Activated CD4-positive, alpha-beta memory T cell treated with anti-CD3 and anti-CD28 coated beads for 36 hours (primary cell): ENCODE results near the gene PIGA. TPM values are rescaled to one million over a fixed set of nuclear protein-coding genes. Genes with fewer than 3 reads are reported as not detected.

Experiments
- CTCF ChIA-PET: fragments of 350-600 bp; sonication (Branson Sonifier 250); formaldehyde crosslinking; loops from one replicate; lab custom pipeline; 2021; ENCODE audit warnings: antibody characterized with exemption, inconsistent platforms; lab: Charles Lee
- POLR2A ChIA-PET: fragments of 350-600 bp; sonication (Branson Sonifier 250); formaldehyde crosslinking; loops from one replicate; lab custom pipeline; 2021; ENCODE audit warnings: antibody characterized with exemption; lab: Charles Lee
- DNase-seq: peaks from one replicate; pipeline ENCODE4 v3.0.0-alpha.2; 2020
- H3K27ac Mint-ChIP-seq: one replicate; pipeline ENCODE4 v1.8.0; 2021; ENCODE audit warnings: mixed read lengths
- H3K27me3 Mint-ChIP-seq: one replicate; pipeline ENCODE4 v1.8.0; 2021; ENCODE audit warnings: mixed read lengths
- H3K36me3 Mint-ChIP-seq: one replicate; pipeline ENCODE4 v1.8.0; 2021; ENCODE audit warnings: mixed read lengths
- H3K4me1 Mint-ChIP-seq: one replicate; pipeline ENCODE4 v1.8.0; 2021; ENCODE audit warnings: low read depth, mixed read lengths
- H3K4me3 Mint-ChIP-seq: one replicate; pipeline ENCODE4 v1.8.0; 2021; ENCODE audit warnings: mild to moderate bottlenecking, mixed read lengths
- H3K9me3 Mint-ChIP-seq: one replicate; pipeline ENCODE4 v1.8.0; 2021; ENCODE audit warnings: mixed read lengths
- intact Hi-C: fragments of 100-400 bp; cut with micrococcal nuclease; formaldehyde crosslinking; loops from one replicate; pipeline ENCODE4 v1.15.1; 2023
- total RNA-seq, 2 experiments: library from RNA; stranded (reverse); gene quantifications; one replicate each; pipeline ENCODE4 v1.2.3, GENCODE V29; 2021

PIGA gene
- 10 to 100 TPM; 31.1 to 36.7 TPM for total RNA-seq

- peaks cover 2% of the 10 kb centered on the region for H3K27me3 Mint-ChIP-seq
- no peaks in the 10 kb centered on the region for H3K9me3 Mint-ChIP-seq
- H3K36me3 Mint-ChIP-seq = peaks cover 4% of the 10 kb centered on the region
- POLR2A ChIA-PET = no interaction called here
- H3K4me3 Mint-ChIP-seq = peak within 1 kb of the TSS; percentile 90
- peak; percentile 94 for DNase-seq
- peak within 1 kb of the TSS; percentile 88 for H3K27ac Mint-ChIP-seq
- CTCF ChIA-PET = interaction anchor here (0.6 to 1.0 kb wide), 2 partner anchors 14 to 163 kb away, joined by 4 to 5 read pairs; no protein-coding TSS in a partner anchor
- H3K4me1 Mint-ChIP-seq = peaks cover 13% of the 10 kb centered on the region
- intact Hi-C loops = loop anchor here (1.0 to 10.0 kb wide), 10 partner anchors 35 to 1683 kb away; partner anchors contain the start of genes AP1S2, CA5B, CTPS2 and FANCB
Measured at GRCh38 chrX:15335135-15336022, at the start of gene PIGA. TSS of gene PIGA (minus strand) at chrX:15335523. CDS start at chrX:15331930, 3,593 bp downstream.

GRCh38 chrX:15384304-15384703 is 49.0 kb upstream of the PIGA start, which contains the start of gene VEGFD:
TSS of gene VEGFD (minus strand) at chrX:15384413. CDS start at chrX:15383946, 467 bp downstream.
- CTCF ChIA-PET = no interaction called here
- intact Hi-C loops = no loop called here
- no peaks in the 10 kb centered on the region for H3K36me3 Mint-ChIP-seq
- no peaks in the 10 kb centered on the region for H3K9me3 Mint-ChIP-seq
- H3K27ac Mint-ChIP-seq = no peak within 1 kb of the TSS
- no peak for DNase-seq
- POLR2A ChIA-PET = no interaction called here
- no peak within 1 kb of the TSS for H3K4me3 Mint-ChIP-seq
- no peaks in the 10 kb centered on the region for H3K4me1 Mint-ChIP-seq
- no peaks in the 10 kb centered on the region for H3K27me3 Mint-ChIP-seq

- no peaks in the 10 kb centered on the region for H3K9me3 Mint-ChIP-seq
- no peaks in the 10 kb centered on the region for H3K4me1 Mint-ChIP-seq
- CTCF ChIA-PET = no interaction called here
- DNase-seq = no peak
- H3K36me3 Mint-ChIP-seq = no peaks in the 10 kb centered on the region
- H3K27me3 Mint-ChIP-seq = no peaks in the 10 kb centered on the region
- H3K4me3 Mint-ChIP-seq = no peak overlapping the region
- no peak overlapping the region for H3K27ac Mint-ChIP-seq
- intact Hi-C loops = no loop called here
- POLR2A ChIA-PET = no interaction called here
Measured at GRCh38 chrX:15382813-15383212, 47.5 kb upstream of the PIGA start.

GRCh38 chrX:15376956-15377355 is 41.6 kb upstream of the PIGA start:
- peaks cover 3% of the 10 kb centered on the region for H3K27me3 Mint-ChIP-seq
- intact Hi-C loops = no loop called here
- POLR2A ChIA-PET = no interaction called here
- H3K4me1 Mint-ChIP-seq = no peaks in the 10 kb centered on the region
- DNase-seq = no peak
- CTCF ChIA-PET = no interaction called here
- no peak overlapping the region for H3K27ac Mint-ChIP-seq
- no peaks in the 10 kb centered on the region for H3K9me3 Mint-ChIP-seq
- H3K4me3 Mint-ChIP-seq = no peak overlapping the region
- no peaks in the 10 kb centered on the region for H3K36me3 Mint-ChIP-seq

GRCh38 chrX:15373976-15374375 is 38.7 kb upstream of the PIGA start:
- DNase-seq = no peak
- H3K36me3 Mint-ChIP-seq = no peaks in the 10 kb centered on the region
- H3K27ac Mint-ChIP-seq = no peak overlapping the region
- ChIA-PET CTCF (no interaction called here), POLR2A (no interaction called here)
- H3K27me3 Mint-ChIP-seq = peaks cover 8% of the 10 kb centered on the region
- no peaks in the 10 kb centered on the region for H3K4me1 Mint-ChIP-seq
- intact Hi-C loops = no loop called here
- no peak overlapping the region for H3K4me3 Mint-ChIP-seq
- H3K9me3 Mint-ChIP-seq = no peaks in the 10 kb centered on the region

- POLR2A ChIA-PET = no interaction called here
- no peaks in the 10 kb centered on the region for H3K4me1 Mint-ChIP-seq
Measured at GRCh38 chrX:15366506-15367352, 31.4 kb upstream of the PIGA start.

GRCh38 chrX:15359701-15360100 is 24.4 kb upstream of the PIGA start:
- H3K27me3 Mint-ChIP-seq = peaks cover 3% of the 10 kb centered on the region
- intact Hi-C loops = no loop called here
- POLR2A ChIA-PET = no interaction called here
- DNase-seq = no peak
- H3K4me1 Mint-ChIP-seq = no peaks in the 10 kb centered on the region
- H3K4me3 Mint-ChIP-seq = no peak overlapping the region
- CTCF ChIA-PET = no interaction called here
- H3K9me3 Mint-ChIP-seq = no peaks in the 10 kb centered on the region
- no peak overlapping the region for H3K27ac Mint-ChIP-seq
- no peaks in the 10 kb centered on the region for H3K36me3 Mint-ChIP-seq

More at GRCh38 chrX:15366506-15367352, 31.4 kb upstream of the PIGA start:
- CTCF ChIA-PET = no interaction called here
- intact Hi-C loops = no loop called here
- no peaks in the 10 kb centered on the region for H3K9me3 Mint-ChIP-seq
- H3K4me3 Mint-ChIP-seq = no peak overlapping the region
- no peaks in the 10 kb centered on the region for H3K36me3 Mint-ChIP-seq
- no peak for DNase-seq
- H3K27ac Mint-ChIP-seq = no peak overlapping the region
- H3K27me3 Mint-ChIP-seq = peaks cover 17% of the 10 kb centered on the region

GRCh38 chrX:15358533-15358932 is 23.2 kb upstream of the PIGA start:
- H3K9me3 Mint-ChIP-seq = no peaks in the 10 kb centered on the region
- POLR2A ChIA-PET = no interaction called here
- no peak overlapping the region for H3K4me3 Mint-ChIP-seq
- DNase-seq = no peak
- H3K4me1 Mint-ChIP-seq = no peaks in the 10 kb centered on the region
- H3K27ac Mint-ChIP-seq = no peak overlapping the region
- no peaks in the 10 kb centered on the region for H3K27me3 Mint-ChIP-seq
- no peaks in the 10 kb centered on the region for H3K36me3 Mint-ChIP-seq
- intact Hi-C loops = no loop called here
- CTCF ChIA-PET = interaction anchor here (1.1 kb wide), 1 partner anchor 10 kb away, joined by 3 read pairs; no protein-coding TSS in a partner anchor

- CTCF ChIA-PET = interaction anchor here (0.6 kb wide), 1 partner anchor 1667 kb away, joined by 3 read pairs; the partner anchor contains the start of gene RAB9A
- POLR2A ChIA-PET = no interaction called here
- no peaks in the 10 kb centered on the region for H3K36me3 Mint-ChIP-seq
- H3K4me3 Mint-ChIP-seq = no peak overlapping the region
- no peaks in the 10 kb centered on the region for H3K9me3 Mint-ChIP-seq
- no peaks in the 10 kb centered on the region for H3K4me1 Mint-ChIP-seq
- intact Hi-C loops = no loop called here
- no peaks in the 10 kb centered on the region for H3K27me3 Mint-ChIP-seq
- H3K27ac Mint-ChIP-seq = no peak overlapping the region
- DNase-seq = no peak
Measured at GRCh38 chrX:15356444-15356843, 21.1 kb upstream of the PIGA start.

- no peaks in the 10 kb centered on the region for H3K4me1 Mint-ChIP-seq
- no peak overlapping the region for H3K4me3 Mint-ChIP-seq
- DNase-seq = no peak
- no peak overlapping the region for H3K27ac Mint-ChIP-seq
- no peaks in the 10 kb centered on the region for H3K27me3 Mint-ChIP-seq
- intact Hi-C loops = no loop called here
- ChIA-PET POLR2A (no interaction called here), CTCF (interaction anchor here (0.6 to 2.4 kb wide), 4 partner anchors 116 to 1313 kb away, joined by 3 to 11 read pairs (median 6); no protein-coding TSS in a partner anchor)
- H3K36me3 Mint-ChIP-seq = no peaks in the 10 kb centered on the region
- no peaks in the 10 kb centered on the region for H3K9me3 Mint-ChIP-seq
Measured at GRCh38 chrX:15350329-15350996, 15.1 kb upstream of the PIGA start.

GRCh38 chrX:15349046-15349445 is 13.7 kb upstream of the PIGA start:
- ChIA-PET CTCF (interaction anchor here (0.6 to 3.4 kb wide), 11 partner anchors 9 to 216 kb away, joined by 3 to 11 read pairs (median 5); partner anchors contain the start of genes PIGA and PIR), POLR2A (no interaction called here)
- Mint-ChIP-seq H3K36me3 (no peaks in the 10 kb centered on the region), H3K27ac (no peak overlapping the region), H3K4me3 (no peak overlapping the region), H3K9me3 (no peaks in the 10 kb centered on the region), H3K27me3 (peaks cover 1% of the 10 kb centered on the region), H3K4me1 (no peaks in the 10 kb centered on the region)
- no peak for DNase-seq
- intact Hi-C loops = loop anchor here (1.0 kb wide), 2 partner anchors 119 to 216 kb away; no protein-coding TSS in a partner anchor
